Ascending aorta (tissue), 2 donors: ENCODE data around the gene KCNIP3. TPM values are rescaled to one million over a fixed set of nuclear protein-coding genes. Genes with fewer than 3 reads are reported as not detected.

ENCODE experiments used
- DNase-seq, 2 donors: peaks; one replicate each; pipeline ENCODE4 v3.0.0-alpha.2; 2019; ENCODE audit warnings: low spot score in 2 of 2
- H3K27ac ChIP-seq, 2 donors: fragments of 200-600 bp; sonication (generic); one replicate each; pipeline ENCODE4 v1.5.1; 2016 to 2017; ENCODE audit warnings: mild to moderate bottlenecking in 1 of 2
- H3K27me3 ChIP-seq: fragments of 200-600 bp; sonication (generic); one replicate; pipeline ENCODE4 v1.5.1; 2017
- H3K36me3 ChIP-seq, 2 donors: fragments of 200-600 bp; sonication (generic); one replicate each; pipeline ENCODE4 v1.5.1; 2016
- H3K4me1 ChIP-seq, 2 donors: fragments of 200-600 bp; sonication (generic); one replicate each; pipeline ENCODE4 v1.5.1; 2016 to 2017; ENCODE audit warnings: mild to moderate bottlenecking in 1 of 2
- H3K4me3 ChIP-seq, 2 donors: fragments of 200-600 bp; sonication (generic); one replicate each; pipeline ENCODE4 v1.5.1; 2016 to 2017; ENCODE audit warnings: mild to moderate bottlenecking in 1 of 2
- H3K9me3 ChIP-seq, 2 donors: fragments of 200-600 bp; sonication (generic); one replicate each; pipeline ENCODE4 v1.5.1; 2016
- intact Hi-C: fragments of 100-400 bp; cut with DNase I; formaldehyde crosslinking; loops from one replicate; pipeline ENCODE4 v1.15.1; 2023
- total RNA-seq: library from RNA; depleted of rRNA; stranded (reverse); fragments of >200 nt; gene quantifications from one replicate; pipeline ENCODE4 v1.1.0, GENCODE V29; 2016
- TF ChIP-seq, protein P1 (sequence below), 3 experiments: fragments of 200-600 bp in 2 of 3; fragments of 450-650 bp in 1 of 3; sonication (generic) in 2 of 3; IDR thresholded peaks; one replicate each; pipeline ENCODE4 v1.5.1; 2016 to 2019; ENCODE audit warnings: antibody characterized with exemption in 3 of 3, mild to moderate bottlenecking in 1 of 3, moderate library complexity in 1 of 3

The KCNIP3 gene
- total RNA-seq, 1 donor from 2014 or later, result 5.2 TPM

DNA sequence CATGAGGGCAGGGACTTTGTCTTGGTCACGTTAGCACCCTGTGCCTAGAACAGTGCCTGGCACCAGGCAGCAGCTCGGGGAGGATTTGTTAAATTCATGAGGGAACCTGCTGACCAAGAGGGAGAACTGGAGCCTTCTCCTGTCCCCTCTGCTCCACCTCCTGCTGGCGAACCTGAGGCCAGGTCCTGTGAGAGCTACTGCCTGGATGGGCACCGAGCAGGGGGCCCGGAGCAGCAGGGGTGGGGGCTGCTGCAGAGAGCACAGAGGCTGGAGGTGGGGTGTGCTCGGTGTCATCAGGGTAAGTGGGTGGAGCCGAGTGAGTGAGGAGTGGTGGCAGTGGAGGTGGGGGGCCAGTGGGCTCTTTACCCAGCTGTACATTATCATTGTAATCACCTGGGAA, 53.2 kb downstream of the KCNIP3 start:
- Histone ChIP-seq H3K36me3 (no peaks in the 10 kb centered on the region), H3K9me3 (no peaks in the 10 kb centered on the region), H3K4me3 (no peak overlapping the region), H3K4me1 (peaks cover 5 to 10% of the 10 kb centered on the region in 2 donors), H3K27ac (no peak overlapping the region), H3K27me3 (no peaks in the 10 kb centered on the region)
- intact Hi-C loops, result no loop called here
- TF ChIP-seq, protein P1, sequence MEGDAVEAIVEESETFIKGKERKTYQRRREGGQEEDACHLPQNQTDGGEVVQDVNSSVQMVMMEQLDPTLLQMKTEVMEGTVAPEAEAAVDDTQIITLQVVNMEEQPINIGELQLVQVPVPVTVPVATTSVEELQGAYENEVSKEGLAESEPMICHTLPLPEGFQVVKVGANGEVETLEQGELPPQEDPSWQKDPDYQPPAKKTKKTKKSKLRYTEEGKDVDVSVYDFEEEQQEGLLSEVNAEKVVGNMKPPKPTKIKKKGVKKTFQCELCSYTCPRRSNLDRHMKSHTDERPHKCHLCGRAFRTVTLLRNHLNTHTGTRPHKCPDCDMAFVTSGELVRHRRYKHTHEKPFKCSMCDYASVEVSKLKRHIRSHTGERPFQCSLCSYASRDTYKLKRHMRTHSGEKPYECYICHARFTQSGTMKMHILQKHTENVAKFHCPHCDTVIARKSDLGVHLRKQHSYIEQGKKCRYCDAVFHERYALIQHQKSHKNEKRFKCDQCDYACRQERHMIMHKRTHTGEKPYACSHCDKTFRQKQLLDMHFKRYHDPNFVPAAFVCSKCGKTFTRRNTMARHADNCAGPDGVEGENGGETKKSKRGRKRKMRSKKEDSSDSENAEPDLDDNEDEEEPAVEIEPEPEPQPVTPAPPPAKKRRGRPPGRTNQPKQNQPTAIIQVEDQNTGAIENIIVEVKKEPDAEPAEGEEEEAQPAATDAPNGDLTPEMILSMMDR (IDR thresholded peaks at IDR 0.05), result no peak
- DNase-seq, result peak in 1 of 2 donors; percentile 39

DNA sequence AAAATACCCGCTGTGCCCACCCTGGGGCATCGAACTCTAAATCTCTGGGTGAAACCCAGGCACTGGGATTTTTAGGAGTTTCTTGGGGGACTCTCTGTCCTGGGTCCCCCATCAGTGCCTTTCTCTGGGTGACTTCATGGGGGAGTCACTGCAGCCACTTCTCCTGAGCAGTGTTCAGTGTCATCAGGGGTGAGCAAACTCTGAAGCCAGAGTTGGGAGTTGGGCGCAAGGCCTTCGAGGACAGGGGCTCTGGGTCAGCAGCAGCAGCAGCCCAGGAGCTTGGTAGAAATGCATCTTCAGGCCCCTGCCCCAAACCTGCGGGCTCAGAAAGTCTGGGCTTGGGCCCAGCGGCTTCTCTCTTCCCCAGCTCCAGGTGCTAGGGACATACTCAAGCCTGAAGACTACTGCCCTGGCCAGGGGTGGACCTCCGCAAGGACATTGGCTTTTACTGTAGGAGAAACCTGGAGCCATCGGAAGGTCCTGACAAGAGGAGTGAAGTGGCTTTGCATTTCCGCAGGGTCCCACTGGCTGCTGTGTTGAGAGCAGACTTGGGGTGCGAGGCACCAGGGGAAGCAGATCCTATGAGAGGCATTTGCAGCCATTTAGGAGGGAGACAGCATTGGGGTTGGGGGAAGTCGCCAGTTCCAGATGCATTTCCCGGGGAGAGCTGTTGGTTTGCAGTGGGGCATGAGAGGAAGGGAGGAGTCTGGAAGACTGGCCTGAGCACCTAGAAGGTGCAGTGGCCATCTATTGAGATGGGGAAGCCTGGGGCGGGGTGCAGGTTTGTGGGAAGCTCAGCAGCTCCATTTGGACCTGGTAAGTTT, 53.8 kb downstream of the KCNIP3 start:
- intact Hi-C loops, result no loop called here
- H3K27ac ChIP-seq, result no peak overlapping the region
- peak in 1 of 2 donors; percentile 44 for DNase-seq

DNA sequence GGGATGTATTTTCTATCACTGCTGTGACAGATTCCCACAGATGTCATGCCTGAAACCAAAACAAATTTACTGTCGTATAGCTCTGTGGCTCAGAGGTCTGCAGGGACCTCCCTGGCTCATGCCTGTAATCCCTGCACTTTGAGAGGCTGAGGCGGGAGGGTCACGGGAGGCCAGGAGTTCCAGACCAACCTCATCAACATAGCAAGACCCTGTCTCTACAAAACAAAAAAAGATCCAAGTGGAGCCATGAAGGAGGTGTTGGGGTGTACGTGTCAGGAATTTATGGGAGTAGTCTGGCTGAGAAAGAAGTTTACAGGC, 54.4 kb downstream of the KCNIP3 start:
- TF ChIP-seq, protein P1 (IDR thresholded peaks at IDR 0.05), result no peak
- Histone ChIP-seq H3K9me3 (no peaks in the 10 kb centered on the region), H3K27ac (no peak overlapping the region), H3K4me3 (no peak overlapping the region), H3K27me3 (no peaks in the 10 kb centered on the region), H3K4me1 (peaks cover 5 to 7% of the 10 kb centered on the region in 2 donors), H3K36me3 (no peaks in the 10 kb centered on the region)
- intact Hi-C loops, result no loop called here
- DNase-seq, result peak in 1 of 2 donors; percentile 16

More for the DNA sequence above, 53.8 kb downstream of the KCNIP3 start:
- H3K36me3 ChIP-seq, result no peaks in the 10 kb centered on the region
- H3K4me1 ChIP-seq, result peaks cover 5 to 8% of the 10 kb centered on the region in 2 donors
- TF ChIP-seq, protein P1 (IDR thresholded peaks at IDR 0.05), result no peak
- no peak overlapping the region for H3K4me3 ChIP-seq
- no peaks in the 10 kb centered on the region for H3K9me3 ChIP-seq
- H3K27me3 ChIP-seq, result no peaks in the 10 kb centered on the region

DNA sequence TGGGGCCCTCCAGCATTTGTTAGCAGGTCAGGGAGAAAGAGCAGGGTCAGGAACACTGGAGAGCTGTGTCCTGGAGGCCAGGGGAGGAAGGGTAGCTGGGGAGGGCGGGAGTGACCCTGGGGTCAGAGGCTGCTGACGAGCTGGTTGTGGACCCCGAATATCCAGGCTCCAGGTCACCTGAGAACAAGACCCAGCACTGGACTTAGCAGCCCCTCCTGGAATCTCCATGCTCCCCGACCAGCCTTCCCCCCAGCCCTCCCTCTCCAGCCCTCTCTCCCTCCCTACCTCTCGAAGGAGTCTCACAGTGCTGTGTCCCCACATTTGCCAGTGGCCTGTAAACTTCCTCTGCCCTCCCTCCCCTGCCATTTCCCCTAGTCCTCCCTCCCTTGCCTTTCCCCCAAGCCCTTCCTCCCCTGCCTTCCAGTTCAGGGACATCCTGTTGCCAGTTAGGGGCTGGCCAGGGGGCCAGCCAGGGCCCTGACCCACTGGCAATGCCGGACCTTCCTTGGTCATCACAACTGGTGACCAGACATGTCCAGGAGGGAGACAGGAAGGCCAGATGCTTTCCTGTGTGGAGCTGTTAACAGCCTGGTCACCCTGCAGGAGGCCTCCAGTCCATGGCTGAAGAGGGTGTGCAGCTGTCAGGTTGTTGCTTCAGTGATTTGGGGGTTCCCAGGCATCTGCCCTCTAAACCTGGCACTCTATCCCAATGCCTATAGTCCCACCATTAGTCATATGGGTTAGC, 55.3 kb downstream of the KCNIP3 start:
- no peaks in the 10 kb centered on the region for H3K36me3 ChIP-seq
- TF ChIP-seq, protein P1 (IDR thresholded peaks at IDR 0.05), result no peak
- intact Hi-C loops, result no loop called here
- H3K27me3 ChIP-seq, result no peaks in the 10 kb centered on the region
- no peaks in the 10 kb centered on the region for H3K9me3 ChIP-seq
- no peak overlapping the region for H3K27ac ChIP-seq
- peak in 1 of 2 donors; percentile 43 for DNase-seq
- H3K4me3 ChIP-seq, result no peak overlapping the region
- H3K4me1 ChIP-seq, result peaks cover 0 to 1% of the 10 kb centered on the region in 2 donors

DNA sequence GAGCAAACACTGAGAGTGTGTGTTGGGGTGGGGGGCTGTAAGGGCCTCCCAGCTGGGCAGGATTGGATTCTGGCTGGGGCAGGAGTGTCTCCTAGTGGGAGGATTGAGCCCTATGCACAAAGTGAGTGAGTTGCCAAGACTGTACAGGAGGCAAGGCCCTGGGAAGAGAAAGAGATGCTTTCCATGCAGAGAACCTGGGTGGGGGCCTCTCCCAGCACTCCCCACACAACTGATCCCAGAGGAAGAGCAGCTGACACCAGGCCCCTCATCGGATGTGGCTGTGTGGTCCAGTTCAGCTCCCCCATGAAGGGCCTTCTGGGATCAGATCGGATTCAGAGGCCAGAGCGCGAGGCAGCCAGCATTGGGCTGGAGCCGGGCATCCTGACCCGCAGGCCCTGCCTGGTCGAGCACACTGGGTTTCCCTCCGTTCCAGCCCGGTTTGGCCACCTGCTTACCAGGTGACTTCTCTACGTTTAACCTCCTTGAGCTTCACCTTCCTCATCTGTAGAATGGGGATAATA, 56.0 kb downstream of the KCNIP3 start:
- Histone ChIP-seq H3K27me3 (no peaks in the 10 kb centered on the region), H3K9me3 (no peaks in the 10 kb centered on the region), H3K27ac (no peak overlapping the region), H3K36me3 (no peaks in the 10 kb centered on the region), H3K4me1 (no peaks in the 10 kb centered on the region), H3K4me3 (no peak overlapping the region)
- peak in 1 of 2 donors; percentile 53 for DNase-seq
- TF ChIP-seq, protein P1 (IDR thresholded peaks at IDR 0.05), result no peak
- intact Hi-C loops, result no loop called here
